ENCODE measurements around the gene GAGE12G. TPM values are rescaled to one million over a fixed set of nuclear protein-coding genes. Genes with fewer than 3 reads are reported as not detected.
"Not testable (repeated sequence)": the region's sequence is repeated elsewhere in the genome, so short reads cannot be mapped to it uniquely, and the experiment has no call there.

The GAGE12G gene, protein sequence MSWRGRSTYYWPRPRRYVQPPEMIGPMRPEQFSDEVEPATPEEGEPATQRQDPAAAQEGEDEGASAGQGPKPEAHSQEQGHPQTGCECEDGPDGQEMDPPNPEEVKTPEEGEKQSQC
- not detected in 2 replicates for total RNA-seq

GRCh38 chrX:49570100-49570499 lies at the start of gene GAGE12G:
Gene GAGE12G, plus strand, starts transcription at chrX:49570400. Its CDS starts 1,155 bp downstream, at chrX:49571555.
- DNase-seq (ENCODE audit: low read depth, low spot score) = not testable (repeated sequence)

DNA sequence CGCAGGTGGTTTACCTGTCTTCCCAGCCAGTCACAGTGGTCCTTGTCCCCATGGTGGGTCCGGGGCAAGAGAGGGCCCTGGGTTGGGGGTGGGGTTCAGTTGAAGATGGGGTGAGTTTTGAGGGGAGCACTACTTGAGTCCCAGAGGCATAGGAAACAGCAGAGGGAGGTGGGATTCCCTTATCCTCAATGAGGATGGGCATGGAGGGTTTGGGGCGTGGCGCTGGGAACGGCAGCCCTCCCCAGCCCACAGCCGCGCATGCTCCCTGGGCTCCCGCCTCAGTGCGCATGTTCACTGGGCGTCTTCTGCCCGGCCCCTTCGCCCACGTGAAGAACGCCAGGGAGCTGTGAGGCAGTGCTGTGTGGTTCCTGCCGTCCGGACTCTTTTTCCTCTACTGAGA lies 38.3 kb upstream of the GAGE12G start, which contains the start of gene GAGE12C:
Gene GAGE12C (plus strand): TSS at position 301 of the 400 bp plus-strand sequence. CDS start 1,155 bp downstream, outside the sequence.
- not testable (repeated sequence) for DNase-seq (ENCODE audit: low read depth, low spot score)

- not testable (repeated sequence) for DNase-seq (ENCODE audit: low read depth, low spot score)
Measured at GRCh38 chrX:49541433-49541832, 28.8 kb upstream of the GAGE12G start, which contains the start of gene GAGE12D. Gene GAGE12D, plus strand, starts transcription at chrX:49541733. Its CDS starts 1,155 bp downstream, at chrX:49542888.

DNA sequence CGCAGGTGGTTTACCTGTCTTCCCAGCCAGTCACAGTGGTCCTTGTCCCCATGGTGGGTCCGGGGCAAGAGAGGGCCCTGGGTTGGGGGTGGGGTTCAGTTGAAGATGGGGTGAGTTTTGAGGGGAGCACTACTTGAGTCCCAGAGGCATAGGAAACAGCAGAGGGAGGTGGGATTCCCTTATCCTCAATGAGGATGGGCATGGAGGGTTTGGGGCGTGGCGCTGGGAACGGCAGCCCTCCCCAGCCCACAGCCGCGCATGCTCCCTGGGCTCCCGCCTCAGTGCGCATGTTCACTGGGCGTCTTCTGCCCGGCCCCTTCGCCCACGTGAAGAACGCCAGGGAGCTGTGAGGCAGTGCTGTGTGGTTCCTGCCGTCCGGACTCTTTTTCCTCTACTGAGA lies 19.2 kb upstream of the GAGE12G start, which contains the start of gene GAGE12E:
Gene GAGE12E (plus strand): TSS at position 301 of the 400 bp plus-strand sequence. CDS start 1,155 bp downstream, outside the sequence.
- not testable (repeated sequence) for DNase-seq (ENCODE audit: low read depth, low spot score)

DNA sequence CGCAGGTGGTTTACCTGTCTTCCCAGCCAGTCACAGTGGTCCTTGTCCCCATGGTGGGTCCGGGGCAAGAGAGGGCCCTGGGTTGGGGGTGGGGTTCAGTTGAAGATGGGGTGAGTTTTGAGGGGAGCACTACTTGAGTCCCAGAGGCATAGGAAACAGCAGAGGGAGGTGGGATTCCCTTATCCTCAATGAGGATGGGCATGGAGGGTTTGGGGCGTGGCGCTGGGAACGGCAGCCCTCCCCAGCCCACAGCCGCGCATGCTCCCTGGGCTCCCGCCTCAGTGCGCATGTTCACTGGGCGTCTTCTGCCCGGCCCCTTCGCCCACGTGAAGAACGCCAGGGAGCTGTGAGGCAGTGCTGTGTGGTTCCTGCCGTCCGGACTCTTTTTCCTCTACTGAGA lies 9.7 kb upstream of the GAGE12G start, which contains the start of gene GAGE12F:
Gene GAGE12F (plus strand): TSS at position 301 of the 400 bp plus-strand sequence. CDS start 1,155 bp downstream, outside the sequence.
- DNase-seq (ENCODE audit: low read depth, low spot score) = not testable (repeated sequence)

DNA sequence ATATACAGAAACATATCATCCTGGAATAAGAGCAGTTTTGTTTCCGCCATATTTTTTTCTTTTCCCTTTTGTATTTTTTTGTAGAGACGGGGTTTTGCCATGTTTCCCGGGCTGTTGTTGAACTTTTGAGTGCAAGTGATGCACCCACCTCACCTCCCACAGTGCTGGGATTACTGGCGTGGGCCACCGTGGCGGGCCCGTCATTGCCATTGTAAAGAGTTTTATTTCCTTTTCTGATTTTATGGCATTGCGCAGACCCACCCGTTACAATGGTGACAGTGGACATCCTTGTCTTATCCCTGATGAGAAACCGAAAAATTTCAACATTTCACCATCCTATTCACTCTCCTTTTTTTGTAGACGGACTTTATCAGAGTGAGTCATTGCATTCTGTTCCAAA lies 1.5 kb upstream of the GAGE12G start:
- not testable (repeated sequence) for DNase-seq (ENCODE audit: low read depth, low spot score)

GRCh38 chrX:49569152-49569551 lies 1.0 kb upstream of the GAGE12G start:
- not testable (repeated sequence) for DNase-seq (ENCODE audit: low read depth, low spot score)

- not testable (repeated sequence) for DNase-seq (ENCODE audit: low read depth, low spot score)
Measured at GRCh38 chrX:49579649-49580048, 9.4 kb downstream of the GAGE12G start, which contains the start of gene GAGE12H. Gene GAGE12H, plus strand, starts transcription at chrX:49579949. Its CDS starts 1,155 bp downstream, at chrX:49581104.

DNA sequence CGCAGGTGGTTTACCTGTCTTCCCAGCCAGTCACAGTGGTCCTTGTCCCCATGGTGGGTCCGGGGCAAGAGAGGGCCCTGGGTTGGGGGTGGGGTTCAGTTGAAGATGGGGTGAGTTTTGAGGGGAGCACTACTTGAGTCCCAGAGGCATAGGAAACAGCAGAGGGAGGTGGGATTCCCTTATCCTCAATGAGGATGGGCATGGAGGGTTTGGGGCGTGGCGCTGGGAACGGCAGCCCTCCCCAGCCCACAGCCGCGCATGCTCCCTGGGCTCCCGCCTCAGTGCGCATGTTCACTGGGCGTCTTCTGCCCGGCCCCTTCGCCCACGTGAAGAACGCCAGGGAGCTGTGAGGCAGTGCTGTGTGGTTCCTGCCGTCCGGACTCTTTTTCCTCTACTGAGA lies 19.0 kb downstream of the GAGE12G start, which contains the start of gene GAGE2A:
Gene GAGE2A (plus strand): TSS at position 301 of the 400 bp plus-strand sequence. CDS start 1,155 bp downstream, outside the sequence.
- DNase-seq (ENCODE audit: low read depth, low spot score) = not testable (repeated sequence)

DNA sequence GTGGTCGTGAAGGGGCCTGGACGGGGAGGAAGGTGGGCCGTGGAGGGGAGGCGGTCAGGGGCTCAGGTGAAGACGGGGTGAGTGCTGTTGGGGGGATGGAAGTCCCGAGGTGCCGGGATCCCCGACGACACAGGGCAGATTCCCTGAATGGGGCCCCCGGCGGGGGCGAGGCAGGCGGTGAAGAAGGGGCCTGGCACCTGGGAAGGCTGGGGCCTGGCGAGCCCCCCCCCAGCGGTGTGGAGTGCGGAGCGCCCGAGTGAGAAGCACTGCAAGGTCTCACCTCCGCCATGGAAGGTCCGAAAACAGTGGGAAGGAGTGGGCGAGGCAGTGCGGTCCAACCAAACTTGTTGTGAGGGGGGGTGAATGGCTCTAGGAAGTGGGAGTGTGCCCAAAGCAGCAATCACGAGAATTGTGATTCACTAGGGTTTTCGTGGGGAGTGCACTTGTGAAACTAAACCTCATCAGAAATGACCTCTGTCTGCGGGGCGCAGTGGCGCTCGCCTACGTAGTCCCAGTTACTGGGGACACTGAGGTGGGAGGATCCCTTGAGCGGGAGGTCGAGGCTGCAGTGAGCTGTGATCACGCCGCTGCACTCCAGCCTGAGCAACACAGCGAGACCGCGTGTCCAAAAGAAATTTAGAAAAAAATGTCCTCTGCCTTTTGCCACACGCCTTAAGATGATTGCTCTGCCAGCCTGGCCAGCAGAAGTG lies 19.7 kb downstream of the GAGE12G start:
- not testable (repeated sequence) for DNase-seq (ENCODE audit: low read depth, low spot score)

DNA sequence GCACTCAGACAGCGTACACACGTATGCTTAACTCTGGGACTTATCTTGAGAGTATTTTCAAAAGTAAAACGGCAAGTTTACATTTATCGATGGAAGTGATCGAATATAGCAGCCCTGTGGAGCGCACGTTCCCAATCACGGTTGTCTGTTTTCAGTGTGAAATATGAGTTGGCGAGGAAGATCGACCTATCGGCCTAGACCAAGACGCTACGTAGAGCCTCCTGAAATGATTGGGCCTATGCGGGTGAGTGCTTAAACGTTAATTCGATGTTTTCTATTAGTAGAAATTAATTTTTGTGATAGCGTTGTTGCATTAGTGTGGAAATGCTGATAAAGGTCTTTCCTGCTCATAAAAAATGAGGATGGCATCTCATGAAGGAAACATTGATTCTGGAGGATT lies 20.3 kb downstream of the GAGE12G start:
- not testable (repeated sequence) for DNase-seq (ENCODE audit: low read depth, low spot score)

DNA sequence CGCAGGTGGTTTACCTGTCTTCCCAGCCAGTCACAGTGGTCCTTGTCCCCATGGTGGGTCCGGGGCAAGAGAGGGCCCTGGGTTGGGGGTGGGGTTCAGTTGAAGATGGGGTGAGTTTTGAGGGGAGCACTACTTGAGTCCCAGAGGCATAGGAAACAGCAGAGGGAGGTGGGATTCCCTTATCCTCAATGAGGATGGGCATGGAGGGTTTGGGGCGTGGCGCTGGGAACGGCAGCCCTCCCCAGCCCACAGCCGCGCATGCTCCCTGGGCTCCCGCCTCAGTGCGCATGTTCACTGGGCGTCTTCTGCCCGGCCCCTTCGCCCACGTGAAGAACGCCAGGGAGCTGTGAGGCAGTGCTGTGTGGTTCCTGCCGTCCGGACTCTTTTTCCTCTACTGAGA lies 28.5 kb downstream of the GAGE12G start, which contains the start of gene GAGE1:
Gene GAGE1 (plus strand): TSS at position 301 of the 400 bp plus-strand sequence. CDS start 1,155 bp downstream, outside the sequence.
- DNase-seq (ENCODE audit: low read depth, low spot score) = not testable (repeated sequence)

- DNase-seq (ENCODE audit: low read depth, low spot score) = no peak
Measured at GRCh38 chrX:49610718-49611310, 40.6 kb downstream of the GAGE12G start.

- DNase-seq (ENCODE audit: low read depth, low spot score) = no peak
Measured at GRCh38 chrX:49618574-49618973, 48.4 kb downstream of the GAGE12G start.

Other genes starting within 250 kb of the GAGE12G start
- not detected in 2 replicates for gene GAGE12J, start 248.4 kb upstream of the GAGE12G start, total RNA-seq
- not detected in 2 replicates for gene GAGE13, start 238.8 kb upstream of the GAGE12G start, total RNA-seq
- gene GAGE12C, start 38.2 kb upstream of the GAGE12G start, total RNA-seq = not detected in 2 replicates
- not detected in 2 replicates for gene GAGE12D, start 28.7 kb upstream of the GAGE12G start, total RNA-seq
- not detected in 2 replicates for gene GAGE12E, start 19.1 kb upstream of the GAGE12G start, total RNA-seq
- not detected in 2 replicates for gene GAGE12F, start 9.6 kb upstream of the GAGE12G start, total RNA-seq
- gene GAGE12H, start 9.5 kb downstream of the GAGE12G start, total RNA-seq = not detected in 2 replicates
- not detected in 2 replicates for gene GAGE2A, start 19.1 kb downstream of the GAGE12G start, total RNA-seq
- gene GAGE1, start 28.6 kb downstream of the GAGE12G start, total RNA-seq = not detected in 2 replicates
- not detected in 2 replicates for gene PAGE1, start 125.6 kb downstream of the GAGE12G start, total RNA-seq